SK-N-SH treated with all-trans-retinoic acid at 6 μM for 48 hours (cell line): ENCODE data around the gene MMP2.

Experiments
- ARNTL ChIP-seq: fragments of 450-650 bp; formaldehyde crosslinking; IDR thresholded peaks from 2 replicates; pipeline ENCODE4 v1.5.0; 2020; ENCODE audit warnings: low read depth, mild to moderate bottlenecking, moderate library complexity, borderline replicate concordance
- OSR1 ChIP-seq: fragments of 250-450 bp; sonication (Bioruptor Pico); IDR thresholded peaks from 2 replicates; pipeline ENCODE4 v1.8.0; 2022; ENCODE audit warnings: moderate library complexity, mild to moderate bottlenecking, inconsistent platforms
- PPARA ChIP-seq: fragments of 250-450 bp; sonication (Bioruptor Pico); IDR thresholded peaks from 2 replicates; pipeline ENCODE4 v1.5.0; 2020; ENCODE audit warnings: mild to moderate bottlenecking, borderline replicate concordance
- RARB ChIP-seq: fragments of 250-450 bp; sonication (Bioruptor Pico); IDR thresholded peaks from 2 replicates; pipeline ENCODE4 v1.8.0; 2021; ENCODE audit warnings: mild to moderate bottlenecking, moderate library complexity
- SNAI2 ChIP-seq: fragments of 250-450 bp; sonication (Bioruptor Pico); IDR thresholded peaks from 2 replicates; pipeline ENCODE4 v1.5.0; 2020; ENCODE audit warnings: mild to moderate bottlenecking, moderate library complexity
- TCF4 ChIP-seq: fragments of 250-450 bp; sonication (Bioruptor Pico); IDR thresholded peaks from 2 replicates; pipeline ENCODE4 v1.8.0; 2021; ENCODE audit warnings: mild to moderate bottlenecking, moderate library complexity, borderline replicate concordance
- TOX ChIP-seq: fragments of 250-450 bp; sonication (Bioruptor Pico); IDR thresholded peaks from 2 replicates; pipeline ENCODE4 v1.8.0; 2021; ENCODE audit warnings: mild to moderate bottlenecking, moderate library complexity, borderline replicate concordance
- ZC3H10 ChIP-seq: fragments of 250-450 bp; sonication (Bioruptor Pico); IDR thresholded peaks from 2 replicates; pipeline ENCODE4 v1.5.1; 2021; ENCODE audit warnings: mild to moderate bottlenecking, moderate library complexity
- ZFP3 ChIP-seq: fragments of 250-450 bp; sonication (Bioruptor Pico); IDR thresholded peaks from 2 replicates; pipeline ENCODE4 v1.5.0; 2020; ENCODE audit warnings: mild to moderate bottlenecking, moderate library complexity
- ZFP30 ChIP-seq: fragments of 450-650 bp; formaldehyde crosslinking; IDR thresholded peaks from 2 replicates; pipeline ENCODE4 v1.5.0; 2022; ENCODE audit warnings: mild to moderate bottlenecking, moderate library complexity
- ZNF565 ChIP-seq: fragments of 450-650 bp; formaldehyde crosslinking; conservative IDR thresholded peaks from 2 replicates; pipeline ENCODE4 v1.5.0; 2020; ENCODE audit warnings: low read depth, mild to moderate bottlenecking, moderate library complexity
- TF ChIP-seq, protein P1 (sequence below): fragments of 250-450 bp; sonication (Bioruptor Pico); IDR thresholded peaks from 2 replicates; pipeline ENCODE4 v1.8.0; 2020; ENCODE audit warnings: mild to moderate bottlenecking, moderate library complexity, borderline replicate concordance
- TF ChIP-seq, protein P2 (sequence below): fragments of 250-450 bp; sonication (Bioruptor Pico); IDR thresholded peaks from 2 replicates; pipeline ENCODE4 v1.5.1; 2021; ENCODE audit warnings: mild to moderate bottlenecking, moderate library complexity
- TF ChIP-seq, protein P3 (sequence below): fragments of 250-450 bp; sonication (Bioruptor Pico); IDR thresholded peaks from 2 replicates; pipeline ENCODE4 v1.5.1; 2020; ENCODE audit warnings: low read depth, mild to moderate bottlenecking, moderate library complexity

DNA sequence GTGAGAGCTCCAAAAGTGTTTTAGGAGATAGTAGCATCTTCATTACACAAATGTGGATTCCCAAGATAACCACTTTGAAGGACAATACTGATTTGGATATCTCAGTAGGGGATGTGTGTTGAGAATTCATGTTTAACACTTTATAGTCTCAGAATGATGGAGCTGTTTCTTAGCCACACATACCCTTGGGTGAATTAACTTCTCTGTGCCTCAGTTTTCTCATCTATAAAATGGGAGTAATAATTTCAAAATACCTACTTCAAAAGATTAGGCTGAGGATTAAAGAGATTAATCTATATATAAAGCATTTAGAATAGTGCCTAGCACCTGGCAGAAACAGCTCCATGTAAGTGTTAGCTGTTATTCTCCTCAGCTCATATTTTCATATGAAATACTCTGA lies 48.9 kb downstream of the MMP2 start:
- TF ChIP-seq, protein P1, sequence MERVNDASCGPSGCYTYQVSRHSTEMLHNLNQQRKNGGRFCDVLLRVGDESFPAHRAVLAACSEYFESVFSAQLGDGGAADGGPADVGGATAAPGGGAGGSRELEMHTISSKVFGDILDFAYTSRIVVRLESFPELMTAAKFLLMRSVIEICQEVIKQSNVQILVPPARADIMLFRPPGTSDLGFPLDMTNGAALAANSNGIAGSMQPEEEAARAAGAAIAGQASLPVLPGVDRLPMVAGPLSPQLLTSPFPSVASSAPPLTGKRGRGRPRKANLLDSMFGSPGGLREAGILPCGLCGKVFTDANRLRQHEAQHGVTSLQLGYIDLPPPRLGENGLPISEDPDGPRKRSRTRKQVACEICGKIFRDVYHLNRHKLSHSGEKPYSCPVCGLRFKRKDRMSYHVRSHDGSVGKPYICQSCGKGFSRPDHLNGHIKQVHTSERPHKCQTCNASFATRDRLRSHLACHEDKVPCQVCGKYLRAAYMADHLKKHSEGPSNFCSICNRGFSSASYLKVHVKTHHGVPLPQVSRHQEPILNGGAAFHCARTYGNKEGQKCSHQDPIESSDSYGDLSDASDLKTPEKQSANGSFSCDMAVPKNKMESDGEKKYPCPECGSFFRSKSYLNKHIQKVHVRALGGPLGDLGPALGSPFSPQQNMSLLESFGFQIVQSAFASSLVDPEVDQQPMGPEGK (CRISPR knock-in tag), result no peak
- TF ChIP-seq TOX (CRISPR knock-in tag) (no peak), TCF4 (CRISPR knock-in tag) (no peak), ARNTL (no peak), PPARA (CRISPR knock-in tag) (no peak), ZC3H10 (CRISPR knock-in tag) (no peak), OSR1 (CRISPR knock-in tag) (no peak), SNAI2 (CRISPR knock-in tag) (no peak), ZFP3 (CRISPR knock-in tag) (no peak), RARB (no peak), ZNF565 (no peak), ZFP30 (no peak)
- TF ChIP-seq, protein P2, sequence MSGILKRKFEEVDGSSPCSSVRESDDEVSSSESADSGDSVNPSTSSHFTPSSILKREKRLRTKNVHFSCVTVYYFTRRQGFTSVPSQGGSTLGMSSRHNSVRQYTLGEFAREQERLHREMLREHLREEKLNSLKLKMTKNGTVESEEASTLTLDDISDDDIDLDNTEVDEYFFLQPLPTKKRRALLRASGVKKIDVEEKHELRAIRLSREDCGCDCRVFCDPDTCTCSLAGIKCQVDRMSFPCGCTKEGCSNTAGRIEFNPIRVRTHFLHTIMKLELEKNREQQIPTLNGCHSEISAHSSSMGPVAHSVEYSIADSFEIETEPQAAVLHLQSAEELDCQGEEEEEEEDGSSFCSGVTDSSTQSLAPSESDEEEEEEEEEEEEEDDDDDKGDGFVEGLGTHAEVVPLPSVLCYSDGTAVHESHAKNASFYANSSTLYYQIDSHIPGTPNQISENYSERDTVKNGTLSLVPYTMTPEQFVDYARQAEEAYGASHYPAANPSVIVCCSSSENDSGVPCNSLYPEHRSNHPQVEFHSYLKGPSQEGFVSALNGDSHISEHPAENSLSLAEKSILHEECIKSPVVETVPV (CRISPR knock-in tag), result no peak
- TF ChIP-seq, protein P3, sequence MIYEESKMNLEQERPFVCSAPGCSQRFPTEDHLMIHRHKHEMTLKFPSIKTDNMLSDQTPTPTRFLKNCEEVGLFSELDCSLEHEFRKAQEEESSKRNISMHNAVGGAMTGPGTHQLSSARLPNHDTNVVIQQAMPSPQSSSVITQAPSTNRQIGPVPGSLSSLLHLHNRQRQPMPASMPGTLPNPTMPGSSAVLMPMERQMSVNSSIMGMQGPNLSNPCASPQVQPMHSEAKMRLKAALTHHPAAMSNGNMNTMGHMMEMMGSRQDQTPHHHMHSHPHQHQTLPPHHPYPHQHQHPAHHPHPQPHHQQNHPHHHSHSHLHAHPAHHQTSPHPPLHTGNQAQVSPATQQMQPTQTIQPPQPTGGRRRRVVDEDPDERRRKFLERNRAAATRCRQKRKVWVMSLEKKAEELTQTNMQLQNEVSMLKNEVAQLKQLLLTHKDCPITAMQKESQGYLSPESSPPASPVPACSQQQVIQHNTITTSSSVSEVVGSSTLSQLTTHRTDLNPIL (CRISPR knock-in tag), result no peak
